GM19351 (cell line): Measurements from ENCODE around the gene CLEC20A.

ENCODE experiments used
- ATAC-seq: cut with Tn5 transposase; IDR thresholded peaks from one replicate; pipeline ENCODE4 v1.9.1; 2021; ENCODE audit warnings: mild to moderate bottlenecking, moderate library complexity; ENCODE audit not compliant: unreplicated experiment

CLEC20A gene

GRCh38 chr1:178500936-178501554 lies 4.3 kb upstream of the CLEC20A start:
- no peak for ATAC-seq

GRCh38 chr1:178500091-178500770 lies 3.5 kb upstream of the CLEC20A start:
- no peak for ATAC-seq

- no peak for ATAC-seq
Measured at GRCh38 chr1:178498896-178499675, 2.3 kb upstream of the CLEC20A start.

GRCh38 chr1:178497903-178498478 lies 1.2 kb upstream of the CLEC20A start:
- ATAC-seq = no peak

- ATAC-seq = no peak
Measured at GRCh38 chr1:178495741-178496409, 889 bp downstream of the CLEC20A start.

- no peak for ATAC-seq
Measured at GRCh38 chr1:178495158-178495557, 1.6 kb downstream of the CLEC20A start.

- ATAC-seq = no peak
Measured at GRCh38 chr1:178494569-178494971, 2.2 kb downstream of the CLEC20A start.

GRCh38 chr1:178493301-178493741 lies 3.4 kb downstream of the CLEC20A start:
- ATAC-seq = no peak

GRCh38 chr1:178492341-178492740 lies 4.4 kb downstream of the CLEC20A start:
- no peak for ATAC-seq

GRCh38 chr1:178491721-178492120 lies 5.0 kb downstream of the CLEC20A start:
- ATAC-seq = no peak

GRCh38 chr1:178490967-178491366 lies 5.8 kb downstream of the CLEC20A start:
- ATAC-seq = no peak

- no peak for ATAC-seq
Measured at GRCh38 chr1:178490136-178490535, 6.6 kb downstream of the CLEC20A start.

GRCh38 chr1:178489399-178489798 lies 7.4 kb downstream of the CLEC20A start:
- ATAC-seq = no peak

GRCh38 chr1:178488393-178488792 lies 8.4 kb downstream of the CLEC20A start:
- no peak for ATAC-seq

- no peak for ATAC-seq
Measured at GRCh38 chr1:178487070-178487615, 9.6 kb downstream of the CLEC20A start.

- ATAC-seq = no peak
Measured at GRCh38 chr1:178486100-178487069, 10.4 kb downstream of the CLEC20A start.

- no peak for ATAC-seq
Measured at GRCh38 chr1:178485541-178485981, 11.2 kb downstream of the CLEC20A start.

GRCh38 chr1:178484698-178485225 lies 12.0 kb downstream of the CLEC20A start:
- no peak for ATAC-seq
